Vagina (tissue), 2 donors: ENCODE data around the gene INTS3. TPM values are rescaled to one million over a fixed set of nuclear protein-coding genes. Genes with fewer than 3 reads are reported as not detected.

Experiments
- DNase-seq, 2 donors: peaks; one replicate each; pipeline ENCODE4 v3.0.0-alpha.2; 2017; ENCODE audit errors: extremely low spot score in 2 of 2
- H3K27ac ChIP-seq: fragments of 200-600 bp; sonication (generic); one replicate; pipeline ENCODE4 v1.5.1; 2019
- H3K27me3 ChIP-seq: fragments of 200-600 bp; sonication (generic); one replicate; pipeline ENCODE4 v1.5.1; 2019
- H3K36me3 ChIP-seq, 2 donors: fragments of 200-600 bp; sonication (generic); one replicate each; pipeline ENCODE4 v1.5.1; 2017 to 2019
- H3K4me1 ChIP-seq: fragments of 200-600 bp; sonication (generic); one replicate; pipeline ENCODE4 v1.5.1; 2019
- H3K4me3 ChIP-seq, 2 donors: fragments of 200-600 bp; sonication (generic); 1 replicate in 1 of 2; 2 replicates in 1 of 2; pipeline ENCODE4 v1.5.1; 2016 to 2019
- H3K9me3 ChIP-seq: fragments of 200-600 bp; sonication (generic); one replicate; pipeline ENCODE4 v1.5.1; 2019
- CTCF ChIP-seq, 3 experiments: fragments of 450-650 bp in 2 of 3; fragments of 200-600 bp in 1 of 3; sonication (generic) in 1 of 3; IDR thresholded peaks; one replicate each; pipeline ENCODE4 v1.5.1; 2017 to 2019; ENCODE audit warnings: antibody characterized with exemption in 3 of 3, mild to moderate bottlenecking in 2 of 3, moderate library complexity in 2 of 3
- POLR2A ChIP-seq, 2 donors: fragments of 450-650 bp; IDR thresholded peaks; one replicate each; pipeline ENCODE4 v1.6.1; 2017; ENCODE audit warnings: antibody characterized with exemption in 2 of 2, mild to moderate bottlenecking in 2 of 2, moderate library complexity in 2 of 2
- POLR2AphosphoS5 ChIP-seq, 2 donors: sonication (generic); formaldehyde crosslinking; IDR thresholded peaks; one replicate each; pipeline ENCODE4 v1.9.0; 2017; ENCODE audit warnings: antibody characterized with exemption in 2 of 2, mild to moderate bottlenecking in 2 of 2, low read depth in 1 of 2; ENCODE audit not compliant: insufficient read depth in 1 of 2
- intact Hi-C: fragments of 100-400 bp; cut with DNase I; formaldehyde crosslinking; loops from one replicate; pipeline ENCODE4 v1.15.1; 2023
- total RNA-seq: library from RNA; depleted of rRNA; stranded (reverse); fragments of >200 nt; gene quantifications from one replicate; pipeline ENCODE4 v1.2.3, GENCODE V29; 2016

The INTS3 gene
- total RNA-seq, 1 donor from 2014 or later, result 45.9 TPM

DNA sequence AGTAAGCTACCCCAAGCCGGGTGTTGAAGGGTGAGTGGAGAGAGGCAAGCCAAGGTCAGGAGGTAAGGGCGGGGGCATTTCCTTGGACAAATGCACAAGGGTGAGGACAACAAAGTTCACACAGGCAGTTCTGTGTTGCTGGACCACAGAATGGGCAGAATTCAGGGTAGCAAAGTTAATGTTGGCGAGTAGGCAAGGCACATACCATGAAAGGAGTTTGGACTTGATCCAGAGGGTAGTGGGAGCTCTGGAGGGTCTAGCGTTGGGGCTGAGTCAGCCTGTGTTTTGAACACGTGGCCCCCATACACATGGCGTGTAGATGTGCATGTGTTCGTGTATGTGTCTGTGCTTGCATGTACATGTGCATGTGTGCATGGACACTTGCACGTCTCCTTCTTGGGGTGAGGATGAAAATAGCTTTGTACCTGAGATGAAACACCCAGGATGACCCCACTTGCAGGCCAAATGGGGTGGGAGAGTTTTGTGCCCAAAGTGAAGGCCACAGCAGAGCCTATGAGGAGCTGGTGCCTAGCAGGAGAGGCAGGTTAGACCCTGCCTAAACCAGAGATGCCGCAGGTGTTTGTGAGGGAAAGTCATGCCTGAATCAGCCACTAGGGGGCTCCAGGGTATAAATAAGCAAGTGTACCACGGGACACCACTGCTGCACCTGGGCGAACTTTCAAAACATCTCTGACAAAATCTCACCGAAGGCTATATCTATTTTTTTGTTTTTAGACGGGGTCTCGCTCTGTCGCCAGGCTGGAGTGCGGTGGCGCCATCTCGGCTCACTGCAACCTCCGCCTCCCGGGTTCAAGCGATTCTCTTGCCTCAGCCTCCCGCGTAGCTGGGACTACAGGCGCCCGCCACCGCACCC, 69.2 kb downstream of the INTS3 start:
- Histone ChIP-seq H3K4me3 (no peak overlapping the region), H3K9me3 (no peaks in the 10 kb centered on the region), H3K36me3 (no peaks in the 10 kb centered on the region), H3K4me1 (no peaks in the 10 kb centered on the region), H3K27ac (no peak overlapping the region), H3K27me3 (no peaks in the 10 kb centered on the region)
- no peak for DNase-seq
- intact Hi-C loops, result loop anchor here (5.0 to 10.0 kb wide), 2 partner anchors 148 to 190 kb away; partner anchors contain the start of genes DENND4B and RAB13
- TF ChIP-seq POLR2A (IDR thresholded peaks at IDR 0.05) (no peak), POLR2AphosphoS5 (IDR thresholded peaks at IDR 0.05; ENCODE audit: insufficient read depth in 1 of 2, low read depth in 1 of 2) (peak; percentile 30 to 41), CTCF (IDR thresholded peaks at IDR 0.05) (peak; percentile 81 to 91 (median 82))

DNA sequence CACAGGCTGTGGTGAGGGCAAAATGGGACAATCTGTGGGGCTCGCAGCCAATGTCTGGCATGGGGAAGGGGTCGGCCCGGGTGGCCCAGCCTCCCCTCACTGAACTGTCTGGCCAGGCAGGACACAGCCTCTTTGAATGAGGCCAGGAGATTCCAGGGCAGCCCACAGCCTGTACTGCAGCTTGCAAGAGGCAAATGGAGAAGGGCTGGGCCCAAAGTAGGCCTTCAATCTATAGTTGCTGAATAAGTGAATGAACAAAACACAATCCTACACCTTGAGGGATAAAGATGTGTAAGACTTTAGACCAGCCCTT, 70.6 kb downstream of the INTS3 start:
- DNase-seq, result no peak
- intact Hi-C loops, result loop anchor here (5.0 to 10.0 kb wide), 2 partner anchors 146 to 189 kb away; partner anchors contain the start of genes DENND4B and RAB13
- Histone ChIP-seq H3K27ac (no peak overlapping the region), H3K9me3 (no peaks in the 10 kb centered on the region), H3K36me3 (no peaks in the 10 kb centered on the region), H3K27me3 (no peaks in the 10 kb centered on the region), H3K4me1 (no peaks in the 10 kb centered on the region), H3K4me3 (no peak overlapping the region)
- TF ChIP-seq POLR2A (IDR thresholded peaks at IDR 0.05), result no peak
- no peak for TF ChIP-seq POLR2AphosphoS5 (IDR thresholded peaks at IDR 0.05; ENCODE audit: insufficient read depth in 1 of 2, low read depth in 1 of 2)

DNA sequence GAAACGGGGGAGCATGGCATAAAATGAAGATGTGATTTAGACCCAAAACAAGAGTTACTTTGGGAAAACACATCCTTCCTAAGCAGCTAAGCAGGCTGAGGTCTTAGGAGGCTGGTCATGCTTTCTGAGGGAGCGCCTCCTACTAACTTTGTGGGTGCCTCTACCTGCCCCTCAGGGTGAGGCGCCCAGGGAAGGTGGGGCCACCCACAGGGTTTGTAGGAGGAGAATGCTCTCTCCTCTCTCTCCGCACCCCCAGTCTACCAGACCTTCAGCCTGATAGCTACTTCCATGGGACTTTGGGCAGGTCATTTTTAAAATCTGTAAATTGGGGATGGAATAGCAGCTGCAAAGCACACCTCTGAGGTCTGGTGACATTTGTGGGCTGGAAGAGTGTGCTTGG, 71.2 kb downstream of the INTS3 start:
- Histone ChIP-seq H3K4me1 (no peaks in the 10 kb centered on the region), H3K27ac (no peak overlapping the region), H3K4me3 (no peak overlapping the region), H3K9me3 (no peaks in the 10 kb centered on the region), H3K36me3 (no peaks in the 10 kb centered on the region), H3K27me3 (no peaks in the 10 kb centered on the region)
- TF ChIP-seq CTCF (IDR thresholded peaks at IDR 0.05), result no peak
- intact Hi-C loops, result loop anchor here (5.0 to 10.0 kb wide), 2 partner anchors 146 to 188 kb away; partner anchors contain the start of genes DENND4B and RAB13
- no peak for DNase-seq

GRCh38 chr1:153799566-153800465, 72.0 kb downstream of the INTS3 start:
- intact Hi-C loops, result loop anchor here (5.0 to 10.0 kb wide), 2 partner anchors 145 to 187 kb away; partner anchors contain the start of genes DENND4B and RAB13
- no peaks in the 10 kb centered on the region for H3K27me3 ChIP-seq
- H3K27ac ChIP-seq, result no peak overlapping the region
- H3K4me1 ChIP-seq, result no peaks in the 10 kb centered on the region
- DNase-seq, result no peak
- H3K36me3 ChIP-seq, result no peaks in the 10 kb centered on the region
- TF ChIP-seq POLR2A (IDR thresholded peaks at IDR 0.05) (no peak), CTCF (IDR thresholded peaks at IDR 0.05) (no peak), POLR2AphosphoS5 (IDR thresholded peaks at IDR 0.05; ENCODE audit: insufficient read depth in 1 of 2, low read depth in 1 of 2) (no peak)
- H3K9me3 ChIP-seq, result no peaks in the 10 kb centered on the region
- no peak overlapping the region for H3K4me3 ChIP-seq

GRCh38 chr1:153800516-153800915, 72.7 kb downstream of the INTS3 start:
- no peaks in the 10 kb centered on the region for H3K27me3 ChIP-seq
- no peak for DNase-seq
- H3K27ac ChIP-seq, result no peak overlapping the region
- TF ChIP-seq POLR2AphosphoS5 (IDR thresholded peaks at IDR 0.05; ENCODE audit: insufficient read depth in 1 of 2, low read depth in 1 of 2), result no peak
- TF ChIP-seq CTCF (IDR thresholded peaks at IDR 0.05), result no peak
- TF ChIP-seq POLR2A (IDR thresholded peaks at IDR 0.05), result no peak
- H3K4me1 ChIP-seq, result no peaks in the 10 kb centered on the region
- no peaks in the 10 kb centered on the region for H3K36me3 ChIP-seq
- no peaks in the 10 kb centered on the region for H3K9me3 ChIP-seq
- no peak overlapping the region for H3K4me3 ChIP-seq
- intact Hi-C loops, result no loop called here
